Caco-2 (cell line): ENCODE measurements around the gene GPR3. TPM values are rescaled to one million over a fixed set of nuclear protein-coding genes. Genes with fewer than 3 reads are reported as not detected.

Experiments used
- BruUV-seq: library from RNA; stranded (reverse); fragments of 400-500 nt; replicated peaks from 2 replicates; lab custom pipeline; 2021; lab: Mats Ljungman, UMichigan
- CTCF ChIA-PET: fragments of 300-600 bp; sonication (Branson Sonifier 250); formaldehyde crosslinking; loops from one replicate; lab custom pipeline; 2022; ENCODE audit warnings: antibody characterized with exemption; lab: Charles Lee
- POLR2A ChIA-PET: fragments of 300-600 bp; sonication (Branson Sonifier 250); formaldehyde crosslinking; loops from one replicate; lab custom pipeline; 2022; ENCODE audit warnings: antibody characterized with exemption; lab: Charles Lee
- DNase-seq, 2 experiments: peaks; one replicate each; pipeline versions ENCODE4 v3.0.0 to v3.0.0-alpha.2; 2020 to 2022
- H3K27me3 ChIP-seq: replicated peaks from 2 replicates; pipeline ENCODE4 v1.6.0; 2011; ENCODE audit warnings: low read length; ENCODE audit not compliant: control insufficient read depth, insufficient read depth
- H3K36me3 ChIP-seq: 2 replicates; pipeline ENCODE4 v1.5.1; 2011; ENCODE audit warnings: low read length; ENCODE audit not compliant: control insufficient read depth, insufficient read depth
- H3K4me1 ChIP-seq: fragments of 250-450 bp; sonication (Bioruptor Pico); 2 replicates; pipeline ENCODE4 v1.5.1; 2020; ENCODE audit warnings: mild to moderate bottlenecking
- H3K4me3 ChIP-seq: 2 replicates; pipeline ENCODE4 v1.5.1; 2011; ENCODE audit warnings: low read depth, mild to moderate bottlenecking, control low read depth, low read length
- H3K9me3 ChIP-seq: fragments of 250-450 bp; sonication (Bioruptor Pico); 2 replicates; pipeline ENCODE4 v1.5.1; 2020; ENCODE audit warnings: mild to moderate bottlenecking, moderate library complexity
- H3K27ac Mint-ChIP-seq: one replicate; pipeline ENCODE4 v1.8.0; 2022; ENCODE audit warnings: mixed read lengths; ENCODE audit not compliant: unreplicated experiment
- H3K27me3 Mint-ChIP-seq: one replicate; pipeline ENCODE4 v1.8.0; 2022; ENCODE audit warnings: mixed read lengths; ENCODE audit not compliant: insufficient read depth, unreplicated experiment
- H3K36me3 Mint-ChIP-seq: one replicate; pipeline ENCODE4 v1.8.0; 2022; ENCODE audit warnings: mild to moderate bottlenecking, mixed read lengths; ENCODE audit not compliant: insufficient read depth, unreplicated experiment
- H3K4me1 Mint-ChIP-seq: one replicate; pipeline ENCODE4 v1.8.0; 2022; ENCODE audit warnings: low read depth, mixed read lengths; ENCODE audit not compliant: unreplicated experiment
- H3K4me3 Mint-ChIP-seq: one replicate; pipeline ENCODE4 v1.8.0; 2022; ENCODE audit warnings: mild to moderate bottlenecking, moderate library complexity, mixed read lengths; ENCODE audit not compliant: unreplicated experiment
- H3K9me3 Mint-ChIP-seq: one replicate; pipeline ENCODE4 v1.8.0; 2022; ENCODE audit warnings: mixed read lengths; ENCODE audit not compliant: unreplicated experiment
- CTCF ChIP-seq, 2 experiments: fragments of 200-600 bp in 1 of 2; IDR thresholded peaks; 1 replicate in 1 of 2; 2 replicates in 1 of 2; pipeline versions ENCODE4 v1.5.1 to v1.8.0; 2011 to 2022; ENCODE audit warnings: antibody characterized with exemption in 1 of 2, control low read depth in 1 of 2, inconsistent platforms in 1 of 2, low read depth in 1 of 2, low read length in 1 of 2, mild to moderate bottlenecking in 1 of 2, moderate library complexity in 1 of 2; ENCODE audit not compliant: insufficient read depth in 1 of 2, severe bottlenecking in 1 of 2, unreplicated experiment in 1 of 2
- intact Hi-C: fragments of 100-400 bp; cut with micrococcal nuclease; formaldehyde crosslinking; loops from one replicate; pipeline ENCODE4 v1.10.0; 2022; ENCODE audit not compliant: unreplicated experiment
- total RNA-seq: library from RNA; stranded (reverse); gene quantifications from 2 replicates; pipeline ENCODE4 v1.2.3, GENCODE V29; 2022

The GPR3 gene
- total RNA-seq, 1 experiment from 2014 or later: 0.91 TPM

DNA sequence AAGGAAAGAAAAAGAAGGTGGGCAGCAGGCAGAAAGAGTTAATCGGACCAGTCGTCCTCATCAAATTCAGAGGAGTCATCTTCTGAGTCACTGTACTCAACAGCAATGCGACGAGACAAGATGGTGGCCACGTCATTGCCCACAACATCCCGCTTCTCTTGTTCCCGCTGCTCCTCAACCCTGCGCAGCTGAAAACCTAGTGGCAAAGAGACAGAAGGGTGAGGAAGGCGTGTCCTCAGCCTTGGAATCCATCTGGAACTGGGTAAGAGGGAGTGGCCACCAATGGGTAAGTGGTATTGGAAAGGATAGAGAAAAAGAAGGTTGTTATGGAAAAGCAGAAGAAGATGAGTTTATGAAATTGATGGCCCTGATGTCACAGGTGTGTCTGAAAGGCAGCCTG lies 15.7 kb downstream of the GPR3 start:
- no peaks in the 10 kb centered on the region for H3K4me1 ChIP-seq
- H3K4me1 Mint-ChIP-seq: no peaks in the 10 kb centered on the region
- no peak overlapping the region for H3K4me3 ChIP-seq
- no peaks in the 10 kb centered on the region for H3K27me3 ChIP-seq
- H3K36me3 Mint-ChIP-seq: peaks cover 29% of the 10 kb centered on the region
- H3K9me3 ChIP-seq: no peaks in the 10 kb centered on the region
- no peak overlapping the region for H3K27ac Mint-ChIP-seq
- ChIA-PET POLR2A (no interaction called here), CTCF (no interaction called here)
- H3K9me3 Mint-ChIP-seq: no peaks in the 10 kb centered on the region
- H3K27me3 Mint-ChIP-seq: no peaks in the 10 kb centered on the region
- no peak for DNase-seq
- H3K36me3 ChIP-seq: peaks cover 3% of the 10 kb centered on the region; the same call in 1 of the 2 replicates
- TF ChIP-seq CTCF (IDR thresholded peaks at IDR 0.05; ENCODE audit: insufficient read depth in 1 of 2, low read depth in 1 of 2, low read length in 1 of 2, severe bottlenecking in 1 of 2, unreplicated experiment in 1 of 2): no peak
- intact Hi-C loops: no loop called here
- H3K4me3 Mint-ChIP-seq: no peak overlapping the region
- no TSS peak for BruUV-seq

- no TSS peak for BruUV-seq
- peaks cover 3% of the 10 kb centered on the region; the same call in 1 of the 2 replicates for H3K36me3 ChIP-seq
- POLR2A ChIA-PET: no interaction called here
These were observed 17.2 kb downstream of the GPR3 start for GRCh38 chr1:27409669-27410068.

GRCh38 chr1:27410709-27411108 lies 18.3 kb downstream of the GPR3 start:
- BruUV-seq: no TSS peak
- H3K36me3 Mint-ChIP-seq: peaks cover 50% of the 10 kb centered on the region
- CTCF ChIA-PET: no interaction called here
- no peaks in the 10 kb centered on the region for H3K4me1 Mint-ChIP-seq
- no peak overlapping the region for H3K4me3 Mint-ChIP-seq
- POLR2A ChIA-PET: no interaction called here
- Histone ChIP-seq H3K27me3 (no peaks in the 10 kb centered on the region), H3K36me3 (peaks cover 3% of the 10 kb centered on the region; the same call in 1 of the 2 replicates), H3K9me3 (no peaks in the 10 kb centered on the region), H3K4me1 (no peaks in the 10 kb centered on the region), H3K4me3 (no peak overlapping the region)
- no peaks in the 10 kb centered on the region for H3K9me3 Mint-ChIP-seq
- no peak for DNase-seq
- TF ChIP-seq CTCF (IDR thresholded peaks at IDR 0.05; ENCODE audit: insufficient read depth in 1 of 2, low read depth in 1 of 2, low read length in 1 of 2, severe bottlenecking in 1 of 2, unreplicated experiment in 1 of 2): no peak
- no peaks in the 10 kb centered on the region for H3K27me3 Mint-ChIP-seq
- intact Hi-C loops: no loop called here
- H3K27ac Mint-ChIP-seq: no peak overlapping the region

More at GRCh38 chr1:27409669-27410068, 17.2 kb downstream of the GPR3 start:
- no peak overlapping the region for H3K4me3 Mint-ChIP-seq
- Histone ChIP-seq H3K9me3 (no peaks in the 10 kb centered on the region), H3K4me1 (no peaks in the 10 kb centered on the region), H3K4me3 (no peak overlapping the region), H3K27me3 (no peaks in the 10 kb centered on the region)
- H3K27ac Mint-ChIP-seq: no peak overlapping the region
- H3K27me3 Mint-ChIP-seq: no peaks in the 10 kb centered on the region
- CTCF ChIA-PET: no interaction called here
- peaks cover 41% of the 10 kb centered on the region for H3K36me3 Mint-ChIP-seq
- intact Hi-C loops: no loop called here
- TF ChIP-seq CTCF (IDR thresholded peaks at IDR 0.05; ENCODE audit: insufficient read depth in 1 of 2, low read depth in 1 of 2, low read length in 1 of 2, severe bottlenecking in 1 of 2, unreplicated experiment in 1 of 2): no peak
- H3K4me1 Mint-ChIP-seq: no peaks in the 10 kb centered on the region
- no peaks in the 10 kb centered on the region for H3K9me3 Mint-ChIP-seq
- DNase-seq: no peak
